Neural progenitor cell (in vitro differentiated cells): Measurements from ENCODE around the gene PSMD6. TPM values are rescaled to one million over a fixed set of nuclear protein-coding genes. Genes with fewer than 3 reads are reported as not detected.

ENCODE experiments used
- DNase-seq: peaks from one replicate; pipeline ENCODE4 v3.0.0-alpha.2; 2016; ENCODE audit warnings: low spot score
- H2AFZ ChIP-seq: fragments of 200-600 bp; sonication (generic); replicated peaks from 2 replicates; pipeline ENCODE4 v1.6.1; 2016; ENCODE audit warnings: antibody characterized with exemption
- H3F3A ChIP-seq: fragments of 200-600 bp; sonication (generic); 2 replicates; pipeline ENCODE4 v1.6.1; 2016; ENCODE audit warnings: antibody characterized with exemption, low read depth
- H3K27ac ChIP-seq: fragments of 200-600 bp; sonication (generic); 2 replicates; pipeline ENCODE4 v1.5.1; 2016; ENCODE audit warnings: mild to moderate bottlenecking
- H3K27me3 ChIP-seq: fragments of 200-600 bp; sonication (generic); 2 replicates; pipeline ENCODE4 v1.6.1; 2016; ENCODE audit warnings: mild to moderate bottlenecking, moderate library complexity
- H3K36me3 ChIP-seq: fragments of 200-600 bp; sonication (generic); 2 replicates; pipeline ENCODE4 v1.5.1; 2016
- H3K4me1 ChIP-seq: fragments of 200-600 bp; sonication (generic); 2 replicates; pipeline ENCODE4 v1.6.1; 2016; ENCODE audit warnings: mixed run types
- H3K4me2 ChIP-seq: fragments of 200-600 bp; sonication (generic); 2 replicates; pipeline ENCODE4 v1.6.1; 2016
- H3K4me3 ChIP-seq: fragments of 200-600 bp; sonication (generic); 2 replicates; pipeline ENCODE4 v1.5.1; 2016
- H3K79me2 ChIP-seq: fragments of 200-600 bp; sonication (generic); 2 replicates; pipeline ENCODE4 v1.6.1; 2016; ENCODE audit warnings: low read depth
- H3K9ac ChIP-seq: fragments of 200-600 bp; sonication (generic); 2 replicates; pipeline ENCODE4 v1.6.1; 2016
- H3K9me3 ChIP-seq: fragments of 200-600 bp; sonication (generic); 2 replicates; pipeline ENCODE4 v1.5.1; 2016; ENCODE audit warnings: low read depth
- H4K20me1 ChIP-seq: fragments of 200-600 bp; sonication (generic); 2 replicates; pipeline ENCODE4 v1.6.1; 2016; ENCODE audit warnings: low read depth
- H3K27ac Mint-ChIP-seq: 3 replicates; pipeline ENCODE4 v1.8.0; 2021; ENCODE audit warnings: mixed read lengths
- H3K27me3 Mint-ChIP-seq: 2 replicates; pipeline ENCODE4 v1.8.0; 2022; ENCODE audit warnings: low read depth, mild to moderate bottlenecking, inconsistent platforms, moderate library complexity, mixed read lengths; ENCODE audit not compliant: insufficient read depth
- H3K36me3 Mint-ChIP-seq: 3 replicates; pipeline ENCODE4 v1.8.0; 2021; ENCODE audit warnings: mixed read lengths
- H3K4me1 Mint-ChIP-seq: 3 replicates; pipeline ENCODE4 v1.8.0; 2021; ENCODE audit warnings: mixed read lengths
- H3K4me3 Mint-ChIP-seq: 3 replicates; pipeline ENCODE4 v1.8.0; 2021; ENCODE audit warnings: mild to moderate bottlenecking, moderate library complexity, mixed read lengths
- H3K9me3 Mint-ChIP-seq: 3 replicates; pipeline ENCODE4 v1.8.0; 2020; ENCODE audit warnings: mixed read lengths
- EZH2 ChIP-seq: fragments of 200-600 bp; sonication (generic); IDR thresholded peaks from 2 replicates; pipeline ENCODE4 v1.6.1; 2017; ENCODE audit warnings: antibody characterized with exemption, mild to moderate bottlenecking, moderate library complexity
- EZH2phosphoT487 ChIP-seq: fragments of 200-600 bp; sonication (generic); IDR thresholded peaks from 2 replicates; pipeline ENCODE4 v1.6.1; 2017; ENCODE audit warnings: antibody characterized with exemption
- total RNA-seq: library from RNA; depleted of rRNA; stranded (reverse); fragments of >200 nt; gene quantifications from 2 replicates; pipeline ENCODE4 v1.2.3, GENCODE V29; 2015; ENCODE audit warnings: low replicate concordance
- TF ChIP-seq, protein P1 (sequence below): fragments of 200-600 bp; sonication (generic); IDR thresholded peaks from 2 replicates; pipeline ENCODE4 v1.5.1; 2017; ENCODE audit warnings: antibody characterized with exemption, mild to moderate bottlenecking

The PSMD6 gene
- total RNA-seq, 1 donor from 2014 or later: 141 TPM

DNA sequence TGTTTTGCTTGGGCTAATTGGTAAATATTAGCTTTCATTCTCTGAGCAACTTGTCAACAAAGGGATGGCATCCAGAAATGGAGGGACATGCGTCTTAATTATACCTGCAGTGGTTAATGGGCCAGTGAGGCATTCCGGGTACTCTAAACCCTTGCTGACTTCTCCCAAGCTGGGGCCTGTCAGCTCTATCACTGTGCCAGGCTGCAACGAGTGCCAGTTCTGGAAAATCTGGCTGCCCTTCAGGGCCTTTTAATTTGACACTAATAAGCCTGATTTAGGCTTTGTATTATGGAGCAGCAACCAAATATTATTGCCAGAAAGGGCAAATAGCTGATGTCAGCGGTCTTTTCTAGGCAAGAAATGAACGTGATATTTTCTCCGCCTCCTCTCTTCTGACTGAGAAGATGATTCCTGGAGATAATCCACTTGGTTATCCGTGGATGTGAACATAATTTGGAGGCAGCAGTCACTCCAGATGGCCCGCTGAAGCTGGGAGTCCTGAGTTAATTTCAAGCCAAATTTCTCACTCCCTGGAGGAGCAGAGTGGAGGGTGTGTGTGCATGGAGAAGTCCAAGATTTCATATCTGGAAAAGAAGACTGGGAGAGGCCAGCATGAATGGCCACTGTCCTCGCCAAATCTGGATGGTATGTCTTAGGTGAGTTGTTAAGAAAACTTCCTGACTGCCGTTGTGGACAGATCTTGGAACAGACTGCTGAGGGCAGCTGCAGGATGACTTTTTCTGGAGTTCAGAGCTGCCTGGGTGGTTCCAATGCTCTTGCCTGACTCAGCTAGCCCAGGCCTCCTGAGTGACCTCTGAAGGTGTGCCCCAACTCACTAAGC lies 44.4 kb upstream of the PSMD6 start:
- Histone ChIP-seq H3K36me3 (no peaks in the 10 kb centered on the region), H3K4me3 (no peak overlapping the region), H4K20me1 (no peaks in the 10 kb centered on the region), H3F3A (peaks cover 2% of the 10 kb centered on the region), H3K9me3 (no peaks in the 10 kb centered on the region), H2AFZ (no peak overlapping the region), H3K27me3 (no peaks in the 10 kb centered on the region), H3K79me2 (no peaks in the 10 kb centered on the region), H3K4me2 (no peak overlapping the region), H3K27ac (no peak overlapping the region), H3K4me1 (peaks cover 22% of the 10 kb centered on the region), H3K9ac (no peak overlapping the region)
- Mint-ChIP-seq H3K4me3 (no peak overlapping the region), H3K9me3 (no peaks in the 10 kb centered on the region), H3K27me3 (no peaks in the 10 kb centered on the region), H3K27ac (no peak overlapping the region), H3K36me3 (no peaks in the 10 kb centered on the region), H3K4me1 (peaks cover 14% of the 10 kb centered on the region)
- no peak for DNase-seq
- no peak for TF ChIP-seq EZH2
- TF ChIP-seq, protein P1, sequence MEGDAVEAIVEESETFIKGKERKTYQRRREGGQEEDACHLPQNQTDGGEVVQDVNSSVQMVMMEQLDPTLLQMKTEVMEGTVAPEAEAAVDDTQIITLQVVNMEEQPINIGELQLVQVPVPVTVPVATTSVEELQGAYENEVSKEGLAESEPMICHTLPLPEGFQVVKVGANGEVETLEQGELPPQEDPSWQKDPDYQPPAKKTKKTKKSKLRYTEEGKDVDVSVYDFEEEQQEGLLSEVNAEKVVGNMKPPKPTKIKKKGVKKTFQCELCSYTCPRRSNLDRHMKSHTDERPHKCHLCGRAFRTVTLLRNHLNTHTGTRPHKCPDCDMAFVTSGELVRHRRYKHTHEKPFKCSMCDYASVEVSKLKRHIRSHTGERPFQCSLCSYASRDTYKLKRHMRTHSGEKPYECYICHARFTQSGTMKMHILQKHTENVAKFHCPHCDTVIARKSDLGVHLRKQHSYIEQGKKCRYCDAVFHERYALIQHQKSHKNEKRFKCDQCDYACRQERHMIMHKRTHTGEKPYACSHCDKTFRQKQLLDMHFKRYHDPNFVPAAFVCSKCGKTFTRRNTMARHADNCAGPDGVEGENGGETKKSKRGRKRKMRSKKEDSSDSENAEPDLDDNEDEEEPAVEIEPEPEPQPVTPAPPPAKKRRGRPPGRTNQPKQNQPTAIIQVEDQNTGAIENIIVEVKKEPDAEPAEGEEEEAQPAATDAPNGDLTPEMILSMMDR: no peak

DNA sequence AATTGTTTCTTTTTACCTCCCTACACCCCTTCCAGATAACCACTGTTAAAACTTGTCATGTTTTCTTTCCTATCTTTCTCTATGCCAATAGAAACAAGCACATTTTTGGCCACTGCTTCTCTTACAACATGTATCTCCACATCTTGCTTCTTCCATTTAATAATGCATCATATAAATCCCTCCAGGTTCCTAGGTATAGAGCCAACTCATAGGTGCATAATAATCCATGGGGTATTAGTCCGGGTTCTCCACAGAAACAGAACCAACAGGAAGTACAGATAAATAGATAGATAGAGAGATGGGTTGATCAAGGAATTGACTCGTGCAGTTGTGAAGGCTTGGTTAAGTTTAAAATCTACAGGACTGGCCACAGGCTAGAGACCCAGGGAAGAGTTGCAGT lies 41.5 kb upstream of the PSMD6 start:
- no peak overlapping the region for H3K27ac Mint-ChIP-seq
- no peaks in the 10 kb centered on the region for H3K36me3 ChIP-seq
- H3K9ac ChIP-seq: no peak overlapping the region
- no peaks in the 10 kb centered on the region for H3K27me3 ChIP-seq
- no peaks in the 10 kb centered on the region for H3K36me3 Mint-ChIP-seq
- no peak overlapping the region for H3K27ac ChIP-seq
- no peak overlapping the region for H2AFZ ChIP-seq
- H4K20me1 ChIP-seq: no peaks in the 10 kb centered on the region
- no peak for TF ChIP-seq EZH2
- TF ChIP-seq EZH2phosphoT487: no peak
- TF ChIP-seq, protein P1: no peak
- peaks cover 20% of the 10 kb centered on the region for H3K4me1 Mint-ChIP-seq
- no peaks in the 10 kb centered on the region for H3K9me3 Mint-ChIP-seq
- no peaks in the 10 kb centered on the region for H3K79me2 ChIP-seq
- peaks cover 4% of the 10 kb centered on the region for H3F3A ChIP-seq
- peaks cover 32% of the 10 kb centered on the region for H3K4me1 ChIP-seq
- H3K4me2 ChIP-seq: no peak overlapping the region
- H3K4me3 ChIP-seq: no peak overlapping the region
- H3K9me3 ChIP-seq: no peaks in the 10 kb centered on the region
- no peak for DNase-seq
- H3K4me3 Mint-ChIP-seq: no peak overlapping the region
- H3K27me3 Mint-ChIP-seq: no peaks in the 10 kb centered on the region

DNA sequence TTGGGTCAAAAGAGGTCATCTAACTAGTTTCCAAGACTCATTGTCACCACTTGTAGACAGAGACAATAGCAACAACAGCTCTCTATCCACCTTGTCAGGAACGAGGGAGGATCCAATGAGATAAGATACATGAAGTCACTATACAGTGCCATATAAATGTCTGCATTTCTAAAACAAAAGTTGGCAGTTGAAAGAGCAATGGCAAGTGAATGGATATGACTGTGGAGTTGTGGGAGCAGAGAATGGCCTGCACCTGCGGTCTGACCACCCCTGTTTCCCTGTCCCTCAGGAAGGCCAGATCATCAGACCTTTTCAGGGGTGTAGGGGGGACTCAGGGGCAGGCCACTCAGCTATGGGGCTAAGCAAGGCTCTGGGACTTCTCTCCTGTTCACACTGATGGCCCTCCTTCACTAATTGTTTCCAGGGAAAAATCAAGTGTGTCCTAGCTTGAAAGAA lies 40.7 kb upstream of the PSMD6 start:
- H3K36me3 Mint-ChIP-seq: no peaks in the 10 kb centered on the region
- H3K27me3 ChIP-seq: no peaks in the 10 kb centered on the region
- H3K4me1 Mint-ChIP-seq: peaks cover 20% of the 10 kb centered on the region
- H3K9me3 Mint-ChIP-seq: no peaks in the 10 kb centered on the region
- H3F3A ChIP-seq: peaks cover 4% of the 10 kb centered on the region
- H2AFZ ChIP-seq: no peak overlapping the region
- DNase-seq: no peak
- TF ChIP-seq, protein P1: no peak
- TF ChIP-seq EZH2: no peak
- TF ChIP-seq EZH2phosphoT487: no peak
- H3K27me3 Mint-ChIP-seq: no peaks in the 10 kb centered on the region
- H3K4me1 ChIP-seq: peaks cover 32% of the 10 kb centered on the region
- H4K20me1 ChIP-seq: no peaks in the 10 kb centered on the region
- H3K27ac ChIP-seq: no peak overlapping the region
- no peak overlapping the region for H3K27ac Mint-ChIP-seq
- H3K4me2 ChIP-seq: no peak overlapping the region
- no peaks in the 10 kb centered on the region for H3K9me3 ChIP-seq
- no peak overlapping the region for H3K4me3 Mint-ChIP-seq
- no peaks in the 10 kb centered on the region for H3K79me2 ChIP-seq
- H3K4me3 ChIP-seq: no peak overlapping the region
- no peak overlapping the region for H3K9ac ChIP-seq
- no peaks in the 10 kb centered on the region for H3K36me3 ChIP-seq
